SK-N-MC (cell line): ENCODE results near the gene KRT31.

ENCODE experiments used
- EZH2 ChIP-seq: fragments of 200-600 bp; sonication (generic); IDR thresholded peaks from one replicate; pipeline ENCODE4 v1.6.1; 2017; ENCODE audit warnings: antibody characterized with exemption
- POLR2AphosphoS5 ChIP-seq: IDR thresholded peaks from 2 replicates; pipeline ENCODE4 v1.6.1; 2012; ENCODE audit warnings: mild to moderate bottlenecking, low read depth, low read length, borderline replicate concordance

DNA sequence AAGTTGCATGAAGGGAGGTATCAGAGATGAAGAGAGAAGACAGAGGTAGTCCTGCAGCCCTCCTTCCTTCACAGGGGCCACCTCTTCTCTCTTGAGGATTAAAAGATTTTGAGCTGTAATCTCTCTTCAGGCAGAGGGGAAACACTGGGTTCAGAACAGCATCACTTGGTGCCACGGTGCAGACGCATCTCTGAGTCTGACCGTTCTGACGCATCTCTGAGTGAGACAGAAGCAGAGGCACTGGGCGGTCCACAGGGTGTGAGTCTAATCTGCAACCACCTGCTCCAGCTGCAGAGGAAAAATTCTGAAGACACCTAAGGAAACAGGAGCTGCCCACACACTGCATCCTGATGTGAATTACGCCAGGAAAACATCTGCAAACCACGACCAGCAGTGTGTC, 32.3 kb upstream of the KRT31 start:
- no peak for TF ChIP-seq EZH2
- TF ChIP-seq POLR2AphosphoS5 = no peak
